ENCODE data around the gene ATP8B3. TPM values are rescaled to one million over a fixed set of nuclear protein-coding genes. Genes with fewer than 3 reads are reported as not detected.

Gene ATP8B3
- total RNA-seq, 1 donor from 2014 or later: 0.64 TPM

DNA sequence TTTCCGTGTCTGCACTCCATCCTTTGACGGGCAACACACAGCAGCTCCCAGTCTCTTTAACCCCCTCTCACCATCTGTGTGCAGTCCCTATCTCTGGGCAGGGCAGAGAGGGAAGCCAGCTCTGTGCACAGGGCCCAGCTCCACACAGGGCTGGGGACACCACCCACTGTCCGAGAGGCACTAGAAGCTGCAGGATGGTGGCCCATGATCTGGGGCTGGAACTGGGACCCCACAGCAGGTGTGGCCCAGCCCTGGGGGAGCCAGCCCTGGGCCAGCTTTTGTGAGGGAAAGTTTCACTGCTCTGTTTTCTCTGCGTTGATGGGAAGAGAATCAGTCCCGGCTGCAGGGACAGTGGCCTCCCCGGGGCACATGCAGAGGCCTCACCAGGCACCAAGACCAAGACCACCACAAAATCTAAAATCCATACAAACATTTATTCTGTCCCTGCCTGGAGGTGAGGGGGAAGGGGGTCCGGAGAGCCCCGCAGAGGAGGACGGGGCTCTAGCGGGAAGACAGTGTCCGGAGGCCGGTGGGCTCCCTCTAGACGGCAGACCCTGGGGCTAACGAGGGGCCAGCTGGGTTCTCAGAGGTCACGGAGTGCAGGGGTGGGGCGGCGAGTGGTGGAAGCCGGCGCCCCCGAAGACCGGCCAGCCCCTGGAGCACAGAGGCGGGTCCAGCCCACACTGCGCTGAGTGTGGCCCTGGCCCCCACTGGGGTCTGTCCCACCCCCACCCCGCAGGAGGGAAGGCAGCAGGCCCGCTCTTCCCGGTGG, 2.9 kb upstream of the ATP8B3 start:
- Histone ChIP-seq H3K4me3 (no peak overlapping the region), H3K36me3 (peaks cover 52% of the 10 kb centered on the region), H3K4me1 (peaks cover 15% of the 10 kb centered on the region), H3K9me3 (no peaks in the 10 kb centered on the region), H3K27ac (no peak overlapping the region), H3K27me3 (no peaks in the 10 kb centered on the region)
- no peak for DNase-seq
- TF ChIP-seq, protein P1, sequence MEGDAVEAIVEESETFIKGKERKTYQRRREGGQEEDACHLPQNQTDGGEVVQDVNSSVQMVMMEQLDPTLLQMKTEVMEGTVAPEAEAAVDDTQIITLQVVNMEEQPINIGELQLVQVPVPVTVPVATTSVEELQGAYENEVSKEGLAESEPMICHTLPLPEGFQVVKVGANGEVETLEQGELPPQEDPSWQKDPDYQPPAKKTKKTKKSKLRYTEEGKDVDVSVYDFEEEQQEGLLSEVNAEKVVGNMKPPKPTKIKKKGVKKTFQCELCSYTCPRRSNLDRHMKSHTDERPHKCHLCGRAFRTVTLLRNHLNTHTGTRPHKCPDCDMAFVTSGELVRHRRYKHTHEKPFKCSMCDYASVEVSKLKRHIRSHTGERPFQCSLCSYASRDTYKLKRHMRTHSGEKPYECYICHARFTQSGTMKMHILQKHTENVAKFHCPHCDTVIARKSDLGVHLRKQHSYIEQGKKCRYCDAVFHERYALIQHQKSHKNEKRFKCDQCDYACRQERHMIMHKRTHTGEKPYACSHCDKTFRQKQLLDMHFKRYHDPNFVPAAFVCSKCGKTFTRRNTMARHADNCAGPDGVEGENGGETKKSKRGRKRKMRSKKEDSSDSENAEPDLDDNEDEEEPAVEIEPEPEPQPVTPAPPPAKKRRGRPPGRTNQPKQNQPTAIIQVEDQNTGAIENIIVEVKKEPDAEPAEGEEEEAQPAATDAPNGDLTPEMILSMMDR (IDR thresholded peaks at IDR 0.05): no peak
- ATAC-seq: no peak
- intact Hi-C loops (cut with DNase I): no loop called here

DNA sequence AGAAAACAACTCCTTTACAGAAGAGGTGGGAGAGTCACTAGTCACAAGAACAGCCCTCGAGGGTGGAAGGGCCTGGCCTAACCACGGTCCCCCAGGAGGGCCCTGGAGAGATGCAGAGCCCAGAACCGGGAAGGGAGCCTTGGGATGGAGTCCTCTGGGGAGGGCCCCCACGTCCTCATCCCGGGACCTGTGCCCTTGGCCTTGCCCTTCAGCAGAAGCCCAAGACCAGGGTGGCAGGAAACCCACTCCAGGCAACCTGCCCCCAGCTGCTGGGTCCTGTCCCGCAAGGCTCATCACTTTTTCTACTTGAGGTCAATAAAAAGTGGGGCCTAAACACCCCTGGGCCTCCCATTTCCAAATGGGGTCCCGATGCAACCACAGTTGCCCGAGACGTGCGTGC, 2.3 kb upstream of the ATP8B3 start:
- TF ChIP-seq, protein P1 (IDR thresholded peaks at IDR 0.05): no peak
- Histone ChIP-seq H3K36me3 (peaks cover 46% of the 10 kb centered on the region), H3K9me3 (no peaks in the 10 kb centered on the region), H3K27ac (no peak overlapping the region), H3K4me1 (peaks cover 15% of the 10 kb centered on the region), H3K4me3 (no peak overlapping the region), H3K27me3 (no peaks in the 10 kb centered on the region)
- intact Hi-C loops (cut with DNase I): no loop called here
- ATAC-seq (no peak), DNase-seq (no peak)

DNA sequence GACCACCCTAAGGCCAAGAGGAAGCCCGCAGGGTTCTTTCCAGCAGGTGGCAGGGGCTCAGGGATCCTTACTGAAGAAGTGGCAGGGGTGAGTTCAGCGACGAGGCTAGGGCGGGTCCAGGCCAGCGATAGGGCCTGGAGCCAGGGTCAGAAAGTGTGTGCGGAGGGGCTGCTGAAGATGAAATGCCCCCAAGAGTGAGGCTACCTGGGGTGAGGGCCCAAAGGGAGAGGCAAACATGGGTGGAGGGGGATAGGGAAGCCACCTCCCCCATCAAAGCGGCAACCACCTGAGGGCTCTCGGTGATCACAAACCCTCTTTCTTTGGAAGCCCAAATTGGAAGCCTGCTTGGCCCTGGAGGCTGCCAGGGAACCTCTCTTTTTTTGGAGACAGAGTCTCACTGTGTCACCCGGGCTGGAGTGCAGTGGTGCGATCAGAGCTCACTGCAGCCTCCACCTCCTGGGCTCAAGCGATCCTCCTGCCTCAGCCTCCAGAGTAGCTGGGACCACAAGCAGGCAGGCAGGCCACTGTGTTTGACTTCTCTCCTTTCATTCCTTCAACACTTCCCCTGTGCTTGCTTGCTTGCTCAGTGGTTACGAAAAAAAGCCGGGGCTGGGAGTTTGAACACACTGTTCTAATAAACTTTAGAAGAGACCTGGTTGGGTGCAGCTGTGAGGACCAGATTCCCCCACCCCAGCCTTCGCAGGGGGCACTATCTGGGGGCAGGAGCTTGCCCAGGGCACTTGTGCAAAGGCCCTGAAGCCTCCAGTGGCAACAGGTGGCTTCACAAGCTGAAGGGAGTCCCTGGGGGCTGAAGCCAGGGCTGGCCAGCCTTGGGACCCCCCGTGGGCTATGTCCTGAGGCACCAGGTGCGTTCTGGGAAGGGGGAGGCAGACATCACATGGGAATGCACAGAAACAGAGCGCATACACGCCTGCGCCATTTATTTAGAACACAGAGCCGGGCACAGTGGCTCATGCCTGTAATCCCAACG, 1.4 kb upstream of the ATP8B3 start:
- no peak for ATAC-seq
- Histone ChIP-seq H3K36me3 (peaks cover 37% of the 10 kb centered on the region), H3K4me3 (peak overlapping the region; percentile 53), H3K27me3 (no peaks in the 10 kb centered on the region), H3K9me3 (no peaks in the 10 kb centered on the region), H3K27ac (no peak overlapping the region), H3K4me1 (peaks cover 15% of the 10 kb centered on the region)
- DNase-seq: no peak
- TF ChIP-seq, protein P1 (IDR thresholded peaks at IDR 0.05): no peak
- intact Hi-C loops (cut with DNase I): no loop called here

GRCh38 chr19:1812426-1813191, 533 bp upstream of the ATP8B3 start:
- H3K27me3 ChIP-seq: no peaks in the 10 kb centered on the region
- H3K4me3 ChIP-seq: peak overlapping the region; percentile 53
- peak; percentile 90 for ATAC-seq
- no peaks in the 10 kb centered on the region for H3K9me3 ChIP-seq
- intact Hi-C loops (cut with DNase I): no loop called here
- TF ChIP-seq, protein P1 (IDR thresholded peaks at IDR 0.05): peak; percentile 49
- DNase-seq: peak; percentile 96
- peaks cover 15% of the 10 kb centered on the region for H3K4me1 ChIP-seq
- peak overlapping the region; percentile 31 for H3K27ac ChIP-seq
- H3K36me3 ChIP-seq: peaks cover 28% of the 10 kb centered on the region

- Histone ChIP-seq H3K4me1 (peaks cover 15% of the 10 kb centered on the region), H3K36me3 (peaks cover 17% of the 10 kb centered on the region), H3K27ac (no peak overlapping the region), H3K9me3 (no peaks in the 10 kb centered on the region), H3K4me3 (peak overlapping the region; percentile 53), H3K27me3 (no peaks in the 10 kb centered on the region)
- ATAC-seq (peak; percentile 1), DNase-seq (peak; percentile 82)
- TF ChIP-seq, protein P1 (IDR thresholded peaks at IDR 0.05): no peak
- intact Hi-C loops (cut with DNase I): no loop called here
Measured at GRCh38 chr19:1811472-1811894, 593 bp downstream of the ATP8B3 start.

All from upper lobe of right lung (tissue), 1 donor.